D721Med (cell line): Measurements from ENCODE around the gene FLNB.
"Not testable (repeated sequence)": the region's sequence is repeated elsewhere in the genome, so short reads cannot be mapped to it uniquely, and the experiment has no call there.

Experiments
- DNase-seq: peaks from one replicate; pipeline ENCODE4 v3.0.0; 2011; ENCODE audit warnings: low spot score; ENCODE audit not compliant: insufficient read length
- FAIRE-seq: peaks from 2 replicates; lab custom pipeline; 2011; peaks lifted over from hg19 to GRCh38; lab: Jason Lieb, UNC
- TF ChIP-seq, protein P1 (sequence below): IDR thresholded peaks from 2 replicates; pipeline ENCODE4 v1.5.1; 2012; ENCODE audit warnings: mild to moderate bottlenecking, control low read depth; ENCODE audit not compliant: insufficient read depth; ENCODE audit errors: missing control alignments

The FLNB gene

DNA sequence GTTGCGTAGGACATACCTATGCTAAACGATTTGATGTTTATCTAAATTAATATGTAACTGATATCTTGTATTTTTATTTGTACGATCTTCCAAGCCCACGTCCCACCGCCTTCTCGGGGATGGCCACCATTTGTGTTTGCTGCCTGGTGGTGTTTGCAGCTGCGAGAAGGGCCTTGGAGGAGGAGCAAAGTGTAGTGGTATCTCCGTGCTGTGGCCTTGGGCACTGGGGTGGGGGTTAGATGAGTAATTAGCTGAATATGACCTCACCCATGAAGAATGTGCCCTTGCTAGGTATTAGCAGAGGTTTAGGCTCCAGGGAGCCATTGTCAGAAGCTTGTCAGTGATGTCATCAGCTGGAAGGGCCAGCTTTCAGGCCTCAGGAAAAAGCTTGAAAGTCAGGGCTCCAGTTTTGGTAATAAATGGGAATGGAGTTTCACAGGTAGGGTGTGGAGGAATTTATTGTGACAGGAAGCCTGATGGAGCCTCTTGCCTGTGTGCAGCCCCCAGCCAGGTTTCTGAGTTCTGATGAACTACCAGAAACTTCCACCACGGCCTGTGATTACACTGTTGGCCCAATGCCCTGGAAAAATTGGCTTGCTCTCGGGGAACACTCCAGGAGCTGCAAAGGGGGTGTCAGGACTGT, 41.0 kb downstream of the FLNB start:
- no peak for FAIRE-seq
- TF ChIP-seq, protein P1, sequence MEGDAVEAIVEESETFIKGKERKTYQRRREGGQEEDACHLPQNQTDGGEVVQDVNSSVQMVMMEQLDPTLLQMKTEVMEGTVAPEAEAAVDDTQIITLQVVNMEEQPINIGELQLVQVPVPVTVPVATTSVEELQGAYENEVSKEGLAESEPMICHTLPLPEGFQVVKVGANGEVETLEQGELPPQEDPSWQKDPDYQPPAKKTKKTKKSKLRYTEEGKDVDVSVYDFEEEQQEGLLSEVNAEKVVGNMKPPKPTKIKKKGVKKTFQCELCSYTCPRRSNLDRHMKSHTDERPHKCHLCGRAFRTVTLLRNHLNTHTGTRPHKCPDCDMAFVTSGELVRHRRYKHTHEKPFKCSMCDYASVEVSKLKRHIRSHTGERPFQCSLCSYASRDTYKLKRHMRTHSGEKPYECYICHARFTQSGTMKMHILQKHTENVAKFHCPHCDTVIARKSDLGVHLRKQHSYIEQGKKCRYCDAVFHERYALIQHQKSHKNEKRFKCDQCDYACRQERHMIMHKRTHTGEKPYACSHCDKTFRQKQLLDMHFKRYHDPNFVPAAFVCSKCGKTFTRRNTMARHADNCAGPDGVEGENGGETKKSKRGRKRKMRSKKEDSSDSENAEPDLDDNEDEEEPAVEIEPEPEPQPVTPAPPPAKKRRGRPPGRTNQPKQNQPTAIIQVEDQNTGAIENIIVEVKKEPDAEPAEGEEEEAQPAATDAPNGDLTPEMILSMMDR: no peak
- no peak for DNase-seq

DNA sequence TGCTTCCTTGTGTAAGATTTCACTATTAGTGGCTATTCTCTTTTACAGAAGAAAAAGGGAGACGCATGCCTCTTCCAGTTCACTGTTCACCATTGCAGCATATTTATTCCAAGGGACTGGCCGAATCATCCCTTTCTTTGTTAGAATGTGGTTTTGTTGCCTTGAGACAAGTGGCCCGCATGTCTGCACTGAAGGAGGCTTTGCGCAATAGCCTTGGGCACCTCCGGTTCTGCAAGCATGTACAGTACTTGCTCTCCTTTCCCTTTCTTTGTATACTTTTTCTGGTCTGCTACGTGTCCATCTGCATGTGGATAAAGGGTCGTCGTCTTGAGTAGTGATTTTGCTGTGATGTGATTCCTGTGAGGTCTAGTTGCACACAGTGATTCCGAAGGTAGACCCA, 43.0 kb downstream of the FLNB start:
- no peak for FAIRE-seq
- DNase-seq: no peak
- TF ChIP-seq, protein P1: no peak

DNA sequence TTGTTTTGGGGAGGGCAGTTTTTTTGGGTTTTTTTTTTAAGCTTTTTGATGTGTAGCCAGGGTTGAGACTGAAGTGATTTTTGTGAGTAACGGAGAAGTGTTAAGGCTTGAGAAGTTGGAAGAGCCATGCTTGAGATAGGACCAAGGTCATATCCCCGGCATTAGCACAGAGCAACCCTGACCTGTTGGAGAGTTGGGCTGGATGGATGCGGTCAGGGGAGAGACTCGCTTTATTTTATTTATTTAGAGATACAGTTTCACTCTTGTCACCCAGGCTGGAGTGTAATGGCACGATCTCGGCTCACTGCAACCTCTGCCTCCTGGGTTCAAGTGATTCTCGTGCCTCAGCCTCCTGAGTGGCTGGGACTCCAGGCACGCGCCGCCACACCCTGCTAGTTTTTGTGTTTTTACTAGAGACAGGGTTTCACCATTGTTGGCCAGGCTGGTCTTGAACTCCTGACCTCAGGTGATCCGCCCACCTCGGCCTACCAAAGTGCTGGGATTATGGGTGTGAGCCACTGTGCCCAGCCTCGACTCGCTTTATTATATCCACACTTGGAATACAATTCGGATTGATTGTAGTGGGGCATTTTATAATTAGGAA, 43.5 kb downstream of the FLNB start:
- DNase-seq, FAIRE-seq: not testable (repeated sequence)

DNA sequence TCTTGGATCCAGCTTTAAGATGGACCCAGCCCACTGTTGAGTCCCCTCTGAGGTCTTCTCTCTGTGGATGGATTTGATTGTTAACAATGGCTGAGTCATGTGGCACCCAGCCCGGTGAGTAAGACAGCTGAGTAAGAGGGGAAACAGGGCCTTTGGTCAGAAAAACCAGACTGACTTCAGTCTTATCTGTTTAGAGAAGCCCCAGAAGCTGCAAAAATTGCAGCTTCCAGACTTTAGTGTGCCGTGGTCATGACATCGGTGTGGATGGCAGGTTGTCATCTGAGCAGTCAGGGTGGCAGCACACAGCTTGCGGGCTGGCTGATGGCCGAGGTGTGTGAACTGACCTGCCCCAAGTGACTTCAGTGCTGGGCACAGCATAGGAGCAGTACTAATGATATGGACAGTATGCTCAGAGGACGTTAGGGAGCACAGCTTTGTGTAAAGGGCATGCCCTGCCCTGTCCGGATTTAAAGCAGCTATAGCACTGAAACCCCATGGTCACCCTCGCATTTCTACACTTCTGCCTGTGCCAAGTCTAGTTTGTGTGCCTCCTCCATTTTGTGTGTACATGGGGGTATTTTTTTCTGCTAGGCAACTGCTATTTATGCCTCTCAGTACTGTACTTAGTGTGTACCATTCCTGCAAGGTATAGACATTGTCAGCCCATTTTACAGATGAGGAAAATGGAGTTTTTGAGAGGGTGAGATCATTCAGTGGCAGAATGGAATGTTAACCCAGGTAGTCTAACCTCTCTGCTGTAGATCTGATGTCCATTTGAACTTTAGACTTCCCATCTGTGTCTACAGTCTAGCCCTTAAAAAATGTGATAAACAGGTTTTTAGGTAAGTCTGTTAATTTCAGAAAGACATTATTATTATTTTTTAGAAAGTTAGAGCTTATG, 44.4 kb downstream of the FLNB start:
- TF ChIP-seq, protein P1: no peak
- no peak for FAIRE-seq
- no peak for DNase-seq

DNA sequence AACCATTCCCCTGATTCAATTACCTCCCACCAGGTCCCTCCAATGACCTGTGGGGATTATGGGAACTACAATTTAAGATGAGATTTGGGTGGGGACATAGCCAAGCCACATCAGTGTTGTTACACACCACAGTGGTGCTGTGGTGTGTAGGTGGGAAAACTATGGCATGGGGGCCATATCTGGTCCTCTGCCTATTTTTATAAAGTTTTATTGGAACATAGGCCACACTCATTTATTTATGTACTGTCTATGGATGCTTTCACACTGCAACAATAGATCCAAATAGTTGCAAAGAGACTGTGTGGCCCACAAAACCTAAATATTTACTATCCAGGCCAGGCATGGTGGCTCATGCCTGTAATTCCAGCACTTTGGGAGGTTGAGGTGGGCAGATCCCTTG, 46.4 kb downstream of the FLNB start:
- DNase-seq: no peak
- FAIRE-seq: no peak
- TF ChIP-seq, protein P1: no peak

DNA sequence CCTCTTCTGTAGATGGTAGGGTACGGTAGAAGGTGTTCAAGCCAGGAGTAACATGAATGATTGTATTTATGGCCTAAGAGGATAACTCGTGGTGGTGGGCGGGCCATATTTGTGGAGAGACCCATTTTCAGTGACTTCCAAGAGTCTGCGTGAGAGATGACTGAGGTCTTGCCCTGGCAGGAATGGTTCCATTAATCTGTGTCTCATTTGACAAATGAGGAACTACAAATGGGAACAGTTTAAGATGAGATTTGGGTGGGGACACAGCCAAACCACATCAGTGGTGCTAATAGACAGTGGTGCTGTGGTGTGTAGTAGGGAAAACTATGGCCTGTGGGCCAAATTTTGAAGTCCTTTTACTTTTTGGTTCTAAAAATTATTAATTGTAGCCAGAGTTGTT, 47.1 kb downstream of the FLNB start:
- DNase-seq (no peak), FAIRE-seq (no peak)
- TF ChIP-seq, protein P1: no peak

DNA sequence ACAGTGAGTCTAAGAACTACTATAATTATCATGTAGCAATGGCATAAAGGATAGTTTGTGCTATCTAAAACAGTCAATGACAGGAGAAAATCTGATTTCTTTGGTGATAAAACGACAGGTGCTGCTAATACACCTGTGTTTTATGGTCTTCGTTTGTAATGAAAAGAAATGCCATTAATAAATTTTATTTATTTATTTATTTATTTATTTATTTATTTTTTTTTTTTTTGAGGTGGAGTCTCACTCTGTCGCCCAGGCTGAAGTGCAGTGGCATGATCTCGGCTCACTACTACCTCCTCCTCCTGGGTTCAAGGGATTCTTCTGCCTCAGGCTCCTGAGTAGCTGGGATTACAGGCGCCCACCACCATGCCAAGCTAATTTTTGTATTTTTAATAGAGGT, 47.7 kb downstream of the FLNB start:
- not testable (repeated sequence) for DNase-seq, FAIRE-seq
